Prostate gland (tissue), 2 donors: ENCODE results near the gene FOXJ3.

Experiments
- CTCF ChIP-seq, 4 experiments: fragments of 200-600 bp in 2 of 4; fragments of 450-650 bp in 2 of 4; sonication (generic) in 2 of 4; IDR thresholded peaks; 1 replicate in 3 of 4; 2 replicates in 1 of 4; pipeline ENCODE4 v1.5.1; 2016 to 2019; ENCODE audit warnings: antibody characterized with exemption in 4 of 4, mild to moderate bottlenecking in 2 of 4, moderate library complexity in 2 of 4
- POLR2A ChIP-seq: fragments of 450-650 bp; IDR thresholded peaks from one replicate; pipeline ENCODE4 v1.6.1; 2016; ENCODE audit warnings: antibody characterized with exemption, mild to moderate bottlenecking
- POLR2AphosphoS5 ChIP-seq: sonication (generic); formaldehyde crosslinking; IDR thresholded peaks from one replicate; pipeline ENCODE4 v1.6.1; 2017; ENCODE audit warnings: antibody characterized with exemption

DNA sequence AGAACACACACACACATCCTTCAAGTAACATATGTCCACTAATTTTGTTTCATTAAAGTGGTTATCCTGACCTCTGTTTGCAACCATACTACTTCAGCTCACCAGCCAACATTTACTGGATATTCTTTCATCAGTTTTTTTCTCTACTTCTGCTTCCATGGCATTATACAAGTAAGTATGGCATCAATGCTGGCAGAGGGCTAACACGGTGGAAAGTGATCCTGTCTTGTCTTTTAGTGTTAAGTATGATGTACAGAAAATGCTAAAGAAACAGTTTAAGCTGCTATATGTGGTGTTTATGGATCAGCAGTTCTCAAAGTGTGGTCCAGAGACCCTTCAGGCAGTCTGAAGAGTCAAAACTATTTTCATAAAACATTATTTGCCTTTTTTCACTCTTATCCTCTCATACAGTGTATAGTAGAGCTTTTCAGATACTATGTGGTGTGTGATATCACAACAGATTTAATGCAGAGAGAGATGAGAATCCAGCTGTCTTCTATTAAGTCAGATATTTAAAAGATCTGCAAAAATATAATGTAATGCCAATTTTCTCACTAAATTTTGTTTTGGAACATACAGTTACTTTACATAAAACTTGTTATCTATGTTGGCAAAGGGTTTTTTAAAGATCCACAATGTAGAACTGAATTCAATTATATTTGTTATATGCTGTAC, 46.6 kb downstream of the FOXJ3 start:
- TF ChIP-seq POLR2AphosphoS5 = no peak
- no peak for TF ChIP-seq CTCF (IDR thresholded peaks at IDR 0.05)
- TF ChIP-seq POLR2A = no peak
